IMR-90 (cell line): Measurements from ENCODE around the gene PHF21B. TPM values are rescaled to one million over a fixed set of nuclear protein-coding genes. Genes with fewer than 3 reads are reported as not detected.

ENCODE experiments used
- ATAC-seq: fragments of 200-7000 bp; cut with Tn5 transposase; 2 replicates; pipeline ENCODE4 v1.9.1; 2020; ENCODE audit warnings: low read depth, mild to moderate bottlenecking, moderate library complexity
- BruUV-seq: library from RNA; stranded (reverse); fragments of 400-500 nt; replicated peaks from 2 replicates; lab custom pipeline; 2021; lab: Mats Ljungman, UMichigan
- CTCF ChIA-PET: fragments of 300-600 bp; formaldehyde crosslinking; extraction: SDS; loops from one replicate; lab custom pipeline; 2021; ENCODE audit warnings: antibody characterized with exemption; lab: Yijun Ruan, JAX
- POLR2A ChIA-PET: fragments of 300-600 bp; sonication (Branson Sonifier 250); formaldehyde crosslinking; loops from one replicate; lab custom pipeline; 2022; ENCODE audit warnings: antibody characterized with exemption; ENCODE audit not compliant: unreplicated experiment; lab: Charles Lee
- DNase-seq: peaks from one replicate; pipeline ENCODE4 v3.0.0; 2013
- H2AFZ ChIP-seq: replicated peaks from 2 replicates; pipeline ENCODE3; 2013; ENCODE audit warnings: low read length, mild to moderate bottlenecking; ENCODE audit not compliant: poor library complexity
- H2AK5ac ChIP-seq: 2 replicates; pipeline ENCODE4 v1.6.1; 2013; ENCODE audit warnings: low read depth, low read length, inconsistent platforms
- H2AK9ac ChIP-seq: replicated peaks from 2 replicates; pipeline ENCODE3; 2013; ENCODE audit warnings: mild to moderate bottlenecking, low read depth, low read length, moderate library complexity; ENCODE audit not compliant: poor library complexity
- H2BK120ac ChIP-seq: 2 replicates; pipeline ENCODE4 v1.6.1; 2013; ENCODE audit warnings: low read depth, low read length, inconsistent platforms
- H2BK15ac ChIP-seq: 3 replicates; pipeline ENCODE4 v1.6.1; 2013; ENCODE audit warnings: low read depth, low read length, inconsistent platforms
- H2BK20ac ChIP-seq: 2 replicates; pipeline ENCODE4 v1.6.1; 2013; ENCODE audit warnings: low read depth, mild to moderate bottlenecking, inconsistent platforms, low read length, moderate library complexity
- H2BK5ac ChIP-seq: 2 replicates; pipeline ENCODE4 v1.6.1; 2013; ENCODE audit warnings: mild to moderate bottlenecking, low read depth, low read length, inconsistent platforms; ENCODE audit not compliant: poor library complexity, severe bottlenecking
- H3K14ac ChIP-seq: replicated peaks from 2 replicates; pipeline ENCODE4 v1.6.1; 2013; ENCODE audit warnings: low read depth, low read length, inconsistent platforms
- H3K18ac ChIP-seq: 2 replicates; pipeline ENCODE4 v1.6.1; 2013; ENCODE audit warnings: low read depth, low read length, control low read depth
- H3K23ac ChIP-seq: 2 replicates; pipeline ENCODE4 v1.6.1; 2013; ENCODE audit warnings: low read depth, low read length, inconsistent platforms
- H3K27ac ChIP-seq: 2 replicates; pipeline ENCODE4 v1.5.1; 2013; ENCODE audit warnings: mild to moderate bottlenecking, control low read depth, low read length; ENCODE audit not compliant: insufficient read depth
- H3K27me3 ChIP-seq: 2 replicates; pipeline ENCODE4 v1.6.1; 2013; ENCODE audit warnings: low read length; ENCODE audit not compliant: control insufficient read depth, insufficient read depth
- H3K36me3 ChIP-seq: 2 replicates; pipeline ENCODE4 v1.6.1; 2013; ENCODE audit warnings: low read length, mixed read lengths; ENCODE audit not compliant: control insufficient read depth, insufficient read depth
- H3K4ac ChIP-seq: 2 replicates; pipeline ENCODE4 v1.6.1; 2013; ENCODE audit warnings: low read depth, low read length, inconsistent platforms
- H3K4me1 ChIP-seq: 2 replicates; pipeline ENCODE4 v1.6.1; 2013; ENCODE audit warnings: low read length, mixed read lengths; ENCODE audit not compliant: control insufficient read depth, insufficient read depth
- H3K4me2 ChIP-seq: 2 replicates; pipeline ENCODE4 v1.6.1; 2013; ENCODE audit warnings: low read depth, mild to moderate bottlenecking, control low read depth, low read length, moderate library complexity
- H3K4me3 ChIP-seq: 2 replicates; pipeline ENCODE4 v1.5.1; 2013; ENCODE audit warnings: low read depth, mild to moderate bottlenecking, control low read depth, low read length, moderate library complexity; ENCODE audit not compliant: insufficient read depth
- H3K56ac ChIP-seq: 2 replicates; pipeline ENCODE4 v1.6.1; 2013; ENCODE audit warnings: low read length, inconsistent platforms; ENCODE audit not compliant: insufficient read depth; ENCODE audit errors: extremely low read depth
- H3K79me1 ChIP-seq, 2 experiments: 2 replicates each; pipeline ENCODE4 v1.6.1; 2013; ENCODE audit warnings: low read length in 2 of 2, inconsistent platforms in 1 of 2, low read depth in 1 of 2
- H3K9ac ChIP-seq: 2 replicates; pipeline ENCODE4 v1.6.1; 2013; ENCODE audit warnings: low read depth, low read length, control low read depth
- H3K9me1 ChIP-seq: 2 replicates; pipeline ENCODE4 v1.6.1; 2013; ENCODE audit warnings: low read length, inconsistent platforms; ENCODE audit not compliant: insufficient read depth
- H3K9me3 ChIP-seq: 2 replicates; pipeline ENCODE4 v1.6.1; 2013; ENCODE audit warnings: low read length; ENCODE audit not compliant: control insufficient read depth, insufficient read depth
- H4K20me1 ChIP-seq: 2 replicates; pipeline ENCODE4 v1.6.1; 2013; ENCODE audit warnings: low read length, inconsistent platforms; ENCODE audit not compliant: insufficient read depth
- H4K5ac ChIP-seq: 2 replicates; pipeline ENCODE4 v1.6.1; 2013; ENCODE audit warnings: mild to moderate bottlenecking, low read depth, low read length, control low read depth
- H4K8ac ChIP-seq, 2 experiments: 2 replicates each; pipeline ENCODE4 v1.6.1; 2013; ENCODE audit warnings: low read depth in 2 of 2, low read length in 2 of 2, control low read depth in 1 of 2, inconsistent platforms in 1 of 2
- H4K91ac ChIP-seq: 2 replicates; pipeline ENCODE4 v1.6.1; 2013; ENCODE audit warnings: low read depth, low read length, inconsistent platforms; ENCODE audit not compliant: insufficient read depth
- CHD1 ChIP-seq: IDR thresholded peaks from 2 replicates; pipeline ENCODE4 v1.6.1; 2012; ENCODE audit warnings: low read depth, low read length, improper control_type of control experiment
- FOS ChIP-seq: fragments of 150-350 bp; IDR thresholded peaks from 2 replicates; pipeline ENCODE4 v1.6.1; 2016; ENCODE audit warnings: low read depth, low read length
- MAFK ChIP-seq: IDR thresholded peaks from 2 replicates; pipeline ENCODE4 v1.6.1; 2012; ENCODE audit warnings: low read depth, low read length, improper control_type of control experiment
- MAZ ChIP-seq: IDR thresholded peaks from 2 replicates; pipeline ENCODE4 v1.6.1; 2012; ENCODE audit warnings: low read depth, mild to moderate bottlenecking, low read length, improper control_type of control experiment, moderate library complexity, borderline replicate concordance
- NFE2L2 ChIP-seq: fragments of 150-350 bp; IDR thresholded peaks from 2 replicates; pipeline ENCODE4 v1.6.1; 2016; ENCODE audit warnings: low read depth, mild to moderate bottlenecking, low read length
- POLR2A ChIP-seq: IDR thresholded peaks from 2 replicates; pipeline ENCODE4 v1.6.1; 2012; ENCODE audit warnings: mild to moderate bottlenecking, low read depth, low read length
- RCOR1 ChIP-seq: IDR thresholded peaks from 2 replicates; pipeline ENCODE4 v1.6.1; 2012; ENCODE audit warnings: mild to moderate bottlenecking, low read length, improper control_type of control experiment; ENCODE audit not compliant: insufficient replicate concordance
- RFX5 ChIP-seq: IDR thresholded peaks from 2 replicates; pipeline ENCODE4 v1.8.0; 2012; ENCODE audit warnings: low read depth, mild to moderate bottlenecking, low read length, moderate library complexity
- SMC3 ChIP-seq: fragments of 150-350 bp; IDR thresholded peaks from 2 replicates; pipeline ENCODE4 v1.6.1; 2016; ENCODE audit warnings: low read depth, mild to moderate bottlenecking, antibody characterized with exemption, low read length, moderate library complexity
- WGBS, 2 experiments: methylation state at CpG; one replicate each; pipeline versions ENCODE4 v1.1.5 to v1.1.7; 2013; ENCODE audit warnings: missing lambda C conversion rate in 2 of 2; ENCODE audit not compliant: insufficient read length in 1 of 2; ENCODE audit errors: extremely low coverage in 2 of 2; 5-methylcytosine and 5-hydroxymethylcytosine counted together
- dilution Hi-C: fragments of 300-500 bp; cut with HindIII; formaldehyde crosslinking; loops from one replicate; pipeline ENCODE4 v1.14.3; 2018; ENCODE audit warnings: low sequenced_read_pairs; ENCODE audit not compliant: unreplicated experiment
- in situ Hi-C: fragments of 300-500 bp; cut with MboI; formaldehyde crosslinking; loops from 3 replicates; pipeline ENCODE4 v1.14.3; 2019; ENCODE audit warnings: low sequenced_read_pairs, inconsistent platforms, mixed read lengths
- intact Hi-C: fragments of 100-400 bp; cut with micrococcal nuclease; formaldehyde crosslinking; loops from 2 replicates; pipeline ENCODE4 v1.10.0; 2022
- polyA plus RNA-seq, 3 experiments: library from polyadenylated mRNA; depleted of rRNA; stranded (reverse); fragments of >200 nt; gene quantifications; 2 replicates each; pipeline ENCODE4 v1.2.3, GENCODE V29; 2012; ENCODE audit warnings: low replicate concordance in 1 of 3
- total RNA-seq: library from RNA; depleted of rRNA; stranded (reverse); fragments of >200 nt; gene quantifications from 2 replicates; pipeline ENCODE4 v1.2.3, GENCODE V29; 2012
- TF ChIP-seq, protein P1 (sequence below): fragments of 150-350 bp; IDR thresholded peaks from 2 replicates; pipeline ENCODE4 v1.6.1; 2016; ENCODE audit warnings: low read depth, mild to moderate bottlenecking, low read length, moderate library complexity, borderline replicate concordance
- TF ChIP-seq, protein P2 (sequence below): conservative IDR thresholded peaks from 2 replicates; pipeline ENCODE4 v1.5.1; 2012; ENCODE audit warnings: mild to moderate bottlenecking, low read depth, low read length, improper control_type of control experiment
- TF ChIP-seq, protein P3 (sequence below): fragments of 150-350 bp; IDR thresholded peaks from 2 replicates; pipeline ENCODE4 v1.6.1; 2017; ENCODE audit warnings: mild to moderate bottlenecking, antibody characterized with exemption, low read length, low read depth

PHF21B gene
- total and polyA plus RNA-seq, 2 of the 4 experiments (the other 2 are of a cell fraction) = 0.02 TPM; not detected in 1

GRCh38 chr22:44939451-44939850 is 70.4 kb downstream of the PHF21B start:
- Histone ChIP-seq H3K9me3 (no peaks in the 10 kb centered on the region), H4K91ac (no peak overlapping the region), H3K14ac (no peak overlapping the region), H3K56ac (no peak overlapping the region), H3K27me3 (peaks cover 47% of the 10 kb centered on the region), H2AK9ac (no peak overlapping the region), H3K36me3 (no peaks in the 10 kb centered on the region), H3K79me1 (no peaks in the 10 kb centered on the region), H3K9me1 (no peaks in the 10 kb centered on the region), H2AFZ (no peak overlapping the region), H4K5ac (no peak overlapping the region), H3K4ac (no peak overlapping the region), H3K18ac (no peak overlapping the region), H4K8ac (no peak overlapping the region), H2BK15ac (no peak overlapping the region), H3K4me3 (no peak overlapping the region), H2BK120ac (no peak overlapping the region), H2BK20ac (no peak overlapping the region), H3K4me2 (no peak overlapping the region), H3K4me1 (no peaks in the 10 kb centered on the region), H2AK5ac (no peak overlapping the region), H2BK5ac (no peak overlapping the region), H3K23ac (no peak overlapping the region), H3K27ac (no peak overlapping the region), H4K20me1 (no peaks in the 10 kb centered on the region), H3K9ac (no peak overlapping the region)
- POLR2A ChIA-PET = no interaction called here
- in situ Hi-C loops = no loop called here
- TF ChIP-seq POLR2A (no peak), SMC3 (no peak), NFE2L2 (no peak), CHD1 (no peak), MAZ (no peak), RFX5 (no peak), RCOR1 (no peak), MAFK (no peak), FOS (no peak)
- TF ChIP-seq, protein P1, sequence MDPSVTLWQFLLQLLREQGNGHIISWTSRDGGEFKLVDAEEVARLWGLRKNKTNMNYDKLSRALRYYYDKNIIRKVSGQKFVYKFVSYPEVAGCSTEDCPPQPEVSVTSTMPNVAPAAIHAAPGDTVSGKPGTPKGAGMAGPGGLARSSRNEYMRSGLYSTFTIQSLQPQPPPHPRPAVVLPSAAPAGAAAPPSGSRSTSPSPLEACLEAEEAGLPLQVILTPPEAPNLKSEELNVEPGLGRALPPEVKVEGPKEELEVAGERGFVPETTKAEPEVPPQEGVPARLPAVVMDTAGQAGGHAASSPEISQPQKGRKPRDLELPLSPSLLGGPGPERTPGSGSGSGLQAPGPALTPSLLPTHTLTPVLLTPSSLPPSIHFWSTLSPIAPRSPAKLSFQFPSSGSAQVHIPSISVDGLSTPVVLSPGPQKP = no peak
- TF ChIP-seq, protein P2, sequence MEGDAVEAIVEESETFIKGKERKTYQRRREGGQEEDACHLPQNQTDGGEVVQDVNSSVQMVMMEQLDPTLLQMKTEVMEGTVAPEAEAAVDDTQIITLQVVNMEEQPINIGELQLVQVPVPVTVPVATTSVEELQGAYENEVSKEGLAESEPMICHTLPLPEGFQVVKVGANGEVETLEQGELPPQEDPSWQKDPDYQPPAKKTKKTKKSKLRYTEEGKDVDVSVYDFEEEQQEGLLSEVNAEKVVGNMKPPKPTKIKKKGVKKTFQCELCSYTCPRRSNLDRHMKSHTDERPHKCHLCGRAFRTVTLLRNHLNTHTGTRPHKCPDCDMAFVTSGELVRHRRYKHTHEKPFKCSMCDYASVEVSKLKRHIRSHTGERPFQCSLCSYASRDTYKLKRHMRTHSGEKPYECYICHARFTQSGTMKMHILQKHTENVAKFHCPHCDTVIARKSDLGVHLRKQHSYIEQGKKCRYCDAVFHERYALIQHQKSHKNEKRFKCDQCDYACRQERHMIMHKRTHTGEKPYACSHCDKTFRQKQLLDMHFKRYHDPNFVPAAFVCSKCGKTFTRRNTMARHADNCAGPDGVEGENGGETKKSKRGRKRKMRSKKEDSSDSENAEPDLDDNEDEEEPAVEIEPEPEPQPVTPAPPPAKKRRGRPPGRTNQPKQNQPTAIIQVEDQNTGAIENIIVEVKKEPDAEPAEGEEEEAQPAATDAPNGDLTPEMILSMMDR = no peak
- TF ChIP-seq, protein P3, sequence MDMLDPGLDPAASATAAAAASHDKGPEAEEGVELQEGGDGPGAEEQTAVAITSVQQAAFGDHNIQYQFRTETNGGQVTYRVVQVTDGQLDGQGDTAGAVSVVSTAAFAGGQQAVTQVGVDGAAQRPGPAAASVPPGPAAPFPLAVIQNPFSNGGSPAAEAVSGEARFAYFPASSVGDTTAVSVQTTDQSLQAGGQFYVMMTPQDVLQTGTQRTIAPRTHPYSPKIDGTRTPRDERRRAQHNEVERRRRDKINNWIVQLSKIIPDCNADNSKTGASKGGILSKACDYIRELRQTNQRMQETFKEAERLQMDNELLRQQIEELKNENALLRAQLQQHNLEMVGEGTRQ = no peak
- DNase-seq (no peak), ATAC-seq (no peak)
- dilution Hi-C loops = no loop called here
- CTCF ChIA-PET = no interaction called here
- intact Hi-C loops = no loop called here
- no TSS peak for BruUV-seq
- WGBS, 2 experiments = 63% methylated on average over 6 of the region's 11 CpGs; no CpG with 5 or more reads in 1 of the 2 experiments
